ENCODE data around the gene ANTXR1. TPM values are rescaled to one million over a fixed set of nuclear protein-coding genes. Genes with fewer than 3 reads are reported as not detected.

Gene ANTXR1
- total RNA-seq, 1 experiment from 2014 or later = 48.3 TPM

DNA sequence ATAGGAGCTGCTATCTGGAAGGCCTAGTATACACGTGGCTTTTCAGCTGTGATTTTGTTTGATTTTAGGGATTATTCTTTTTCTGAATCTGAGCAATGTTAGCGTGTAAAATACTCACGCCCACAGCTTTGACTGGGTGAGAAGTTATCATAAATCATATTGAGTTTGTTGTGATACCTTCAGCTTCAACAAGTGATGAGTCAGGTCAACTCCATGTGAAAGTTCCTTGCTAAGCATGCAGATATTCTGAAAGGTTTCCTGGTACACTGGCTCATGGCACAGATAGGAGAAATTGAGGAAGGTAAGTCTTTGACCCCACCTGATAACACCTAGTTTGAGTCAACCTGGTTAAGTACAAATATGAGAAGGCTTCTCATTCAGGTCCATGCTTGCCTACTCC, 38.7 kb upstream of the ANTXR1 start, which contains the start of gene GKN1:
Gene GKN1, plus strand, starts transcription at position 386 of the 400 bp plus-strand sequence. CDS start 42 bp downstream, outside the sequence.
- Histone ChIP-seq H3K79me2 (ENCODE audit: low read depth) (no peaks in the 10 kb centered on the region), H3K4me2 (no peak within 1 kb of the TSS), H3K27ac (no peak within 1 kb of the TSS), H3K27me3 (ENCODE audit: insufficient read depth, low read depth) (no peaks in the 10 kb centered on the region), H3K9me3 (ENCODE audit: insufficient read depth, low read depth) (no peaks in the 10 kb centered on the region), H3K4me3 (no peak within 1 kb of the TSS), H4K20me1 (ENCODE audit: insufficient read depth) (no peaks in the 10 kb centered on the region), H3F3A (ENCODE audit: insufficient read depth, low read depth) (peaks cover 22% of the 10 kb centered on the region), H3K36me3 (ENCODE audit: low read depth) (no peaks in the 10 kb centered on the region), H2AFZ (no peak within 1 kb of the TSS), H3K9me2 (ENCODE audit: insufficient read depth) (no peaks in the 10 kb centered on the region), H3K4me1 (replicated peaks; ENCODE audit: insufficient read depth) (peaks cover 28% of the 10 kb centered on the region)
- no TSS peak for BruUV-seq (replicated peaks)
- no peak for DNase-seq
- intact Hi-C loops (cut with micrococcal nuclease; ENCODE audit: unreplicated experiment) = loop anchor here (5.0 kb wide), 2 partner anchors 38 to 188 kb away; partner anchors contain the start of gene ANTXR1
- TF ChIP-seq, protein P1, sequence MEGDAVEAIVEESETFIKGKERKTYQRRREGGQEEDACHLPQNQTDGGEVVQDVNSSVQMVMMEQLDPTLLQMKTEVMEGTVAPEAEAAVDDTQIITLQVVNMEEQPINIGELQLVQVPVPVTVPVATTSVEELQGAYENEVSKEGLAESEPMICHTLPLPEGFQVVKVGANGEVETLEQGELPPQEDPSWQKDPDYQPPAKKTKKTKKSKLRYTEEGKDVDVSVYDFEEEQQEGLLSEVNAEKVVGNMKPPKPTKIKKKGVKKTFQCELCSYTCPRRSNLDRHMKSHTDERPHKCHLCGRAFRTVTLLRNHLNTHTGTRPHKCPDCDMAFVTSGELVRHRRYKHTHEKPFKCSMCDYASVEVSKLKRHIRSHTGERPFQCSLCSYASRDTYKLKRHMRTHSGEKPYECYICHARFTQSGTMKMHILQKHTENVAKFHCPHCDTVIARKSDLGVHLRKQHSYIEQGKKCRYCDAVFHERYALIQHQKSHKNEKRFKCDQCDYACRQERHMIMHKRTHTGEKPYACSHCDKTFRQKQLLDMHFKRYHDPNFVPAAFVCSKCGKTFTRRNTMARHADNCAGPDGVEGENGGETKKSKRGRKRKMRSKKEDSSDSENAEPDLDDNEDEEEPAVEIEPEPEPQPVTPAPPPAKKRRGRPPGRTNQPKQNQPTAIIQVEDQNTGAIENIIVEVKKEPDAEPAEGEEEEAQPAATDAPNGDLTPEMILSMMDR (conservative IDR thresholded peaks at IDR 0.05) = no peak
- no peak for TF ChIP-seq EZH2 (IDR thresholded peaks at IDR 0.05; ENCODE audit: low read depth)
- CTCF ChIA-PET = no interaction called here
- POLR2A ChIA-PET (ENCODE audit: unreplicated experiment) = no interaction called here

DNA sequence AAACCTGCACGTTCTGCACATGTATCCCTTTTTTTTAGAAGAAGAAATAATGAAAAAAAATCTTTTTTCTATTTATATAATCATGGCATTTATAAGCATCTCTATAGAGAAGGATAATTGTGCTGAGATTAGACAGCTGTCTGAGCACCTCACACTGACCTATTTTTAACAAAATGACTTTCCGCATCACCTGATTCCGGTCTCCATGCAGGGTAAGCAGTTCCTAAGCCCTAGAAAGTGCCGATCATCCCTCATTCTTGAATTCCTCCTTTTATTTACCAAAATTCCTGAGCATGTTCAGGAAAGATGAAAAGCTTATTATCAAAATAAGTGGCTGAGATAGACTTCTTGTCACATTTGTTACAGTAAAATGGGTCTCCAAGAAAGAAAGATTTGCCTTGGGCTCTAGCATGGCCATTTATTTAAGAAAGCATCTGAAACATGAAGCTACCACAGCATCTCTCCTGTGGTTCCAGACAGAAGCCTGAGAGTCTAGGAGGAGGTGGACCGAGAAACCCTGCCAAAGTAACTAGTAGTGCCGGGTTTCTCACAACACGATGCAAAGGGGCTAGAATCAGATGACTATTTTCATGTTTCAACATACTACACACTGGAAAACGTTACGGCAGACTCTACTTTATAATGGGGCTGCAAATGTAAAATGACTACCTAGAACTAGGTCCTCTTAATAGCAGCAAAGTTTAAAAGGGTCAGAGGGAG, 37.9 kb upstream of the ANTXR1 start:
- no peaks in the 10 kb centered on the region for H3K27me3 ChIP-seq (ENCODE audit: insufficient read depth, low read depth)
- peaks cover 28% of the 10 kb centered on the region for H3K4me1 ChIP-seq (replicated peaks; ENCODE audit: insufficient read depth)
- no peaks in the 10 kb centered on the region for H3K79me2 ChIP-seq (ENCODE audit: low read depth)
- peaks cover 22% of the 10 kb centered on the region for H3F3A ChIP-seq (ENCODE audit: insufficient read depth, low read depth)
- ChIA-PET POLR2A (ENCODE audit: unreplicated experiment) (no interaction called here), CTCF (no interaction called here)
- DNase-seq = no peak
- H3K4me3 ChIP-seq = no peak overlapping the region
- no peaks in the 10 kb centered on the region for H3K9me2 ChIP-seq (ENCODE audit: insufficient read depth)
- intact Hi-C loops (cut with micrococcal nuclease; ENCODE audit: unreplicated experiment) = loop anchor here (5.0 kb wide), 2 partner anchors 37 to 187 kb away; partner anchors contain the start of gene ANTXR1
- H3K36me3 ChIP-seq (ENCODE audit: low read depth) = no peaks in the 10 kb centered on the region
- BruUV-seq (replicated peaks) = no TSS peak
- H3K9me3 ChIP-seq (ENCODE audit: insufficient read depth, low read depth) = no peaks in the 10 kb centered on the region
- no peak overlapping the region for H3K27ac ChIP-seq
- H4K20me1 ChIP-seq (ENCODE audit: insufficient read depth) = no peaks in the 10 kb centered on the region
- TF ChIP-seq, protein P1 (conservative IDR thresholded peaks at IDR 0.05) = no peak
- TF ChIP-seq EZH2 (IDR thresholded peaks at IDR 0.05; ENCODE audit: low read depth) = no peak
- H2AFZ ChIP-seq = no peak overlapping the region
- no peak overlapping the region for H3K4me2 ChIP-seq

DNA sequence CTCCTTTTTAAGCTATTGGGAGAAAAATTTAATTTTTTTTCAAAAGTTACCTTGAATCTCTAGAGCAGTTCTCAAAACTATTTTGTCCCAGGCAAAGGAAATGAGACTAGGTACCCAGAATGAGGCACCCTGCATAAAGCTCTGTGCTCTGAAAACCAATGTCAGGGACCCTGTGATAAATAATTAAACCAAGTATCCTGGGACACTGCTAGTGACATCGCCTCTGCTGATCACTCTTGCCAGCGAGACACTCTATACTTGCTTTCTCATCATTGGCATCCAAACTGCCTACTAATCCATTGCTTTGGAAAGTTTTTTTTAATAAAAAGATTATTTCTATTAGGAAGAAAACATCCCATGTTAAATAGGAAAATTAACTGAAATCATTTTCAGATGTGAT, 37.1 kb upstream of the ANTXR1 start:
- no peak for TF ChIP-seq EZH2 (IDR thresholded peaks at IDR 0.05; ENCODE audit: low read depth)
- TF ChIP-seq, protein P1 (conservative IDR thresholded peaks at IDR 0.05) = no peak
- no peak overlapping the region for H3K27ac ChIP-seq
- H3F3A ChIP-seq (ENCODE audit: insufficient read depth, low read depth) = peaks cover 18% of the 10 kb centered on the region
- no peaks in the 10 kb centered on the region for H3K36me3 ChIP-seq (ENCODE audit: low read depth)
- H4K20me1 ChIP-seq (ENCODE audit: insufficient read depth) = no peaks in the 10 kb centered on the region
- no peak overlapping the region for H3K4me2 ChIP-seq
- intact Hi-C loops (cut with micrococcal nuclease; ENCODE audit: unreplicated experiment) = no loop called here
- CTCF ChIA-PET = no interaction called here
- no TSS peak for BruUV-seq (replicated peaks)
- POLR2A ChIA-PET (ENCODE audit: unreplicated experiment) = no interaction called here
- no peak for DNase-seq
- no peaks in the 10 kb centered on the region for H3K27me3 ChIP-seq (ENCODE audit: insufficient read depth, low read depth)
- H3K79me2 ChIP-seq (ENCODE audit: low read depth) = no peaks in the 10 kb centered on the region
- H3K4me1 ChIP-seq (replicated peaks; ENCODE audit: insufficient read depth) = peaks cover 23% of the 10 kb centered on the region
- H2AFZ ChIP-seq = no peak overlapping the region
- no peak overlapping the region for H3K4me3 ChIP-seq
- no peaks in the 10 kb centered on the region for H3K9me3 ChIP-seq (ENCODE audit: insufficient read depth, low read depth)
- H3K9me2 ChIP-seq (ENCODE audit: insufficient read depth) = no peaks in the 10 kb centered on the region
